GM18868 (cell line): ENCODE results near the gene RAD51B.
A peak's percentile ranks its signal among the peaks of the same experiment; 100 is the strongest.
"Not testable (repeated sequence)": the region's sequence is repeated elsewhere in the genome, so short reads cannot be mapped to it uniquely, and the experiment has no call there.

ENCODE experiments used
- ATAC-seq: cut with Tn5 transposase; IDR thresholded peaks from one replicate; pipeline ENCODE4 v1.9.1; 2021; ENCODE audit warnings: mild to moderate bottlenecking, moderate library complexity; ENCODE audit not compliant: unreplicated experiment

RAD51B gene

GRCh38 chr14:68166731-68167382 lies 347.3 kb downstream of the RAD51B start:
- ATAC-seq, result no peak

GRCh38 chr14:68167383-68168087 lies 348.0 kb downstream of the RAD51B start:
- no peak for ATAC-seq

- no peak for ATAC-seq
These were observed 349.0 kb downstream of the RAD51B start for GRCh38 chr14:68168460-68169109.

- no peak for ATAC-seq
These were observed 352.6 kb downstream of the RAD51B start for GRCh38 chr14:68172216-68172615.

GRCh38 chr14:68172627-68173026 lies 353.0 kb downstream of the RAD51B start:
- ATAC-seq, result no peak

- no peak for ATAC-seq
These were observed 353.8 kb downstream of the RAD51B start for GRCh38 chr14:68173227-68173972.

- no peak for ATAC-seq
These were observed 354.9 kb downstream of the RAD51B start for GRCh38 chr14:68174446-68174845.

- ATAC-seq, result no peak
These were observed 357.1 kb downstream of the RAD51B start for GRCh38 chr14:68176687-68177086.

- ATAC-seq, result no peak
These were observed 358.1 kb downstream of the RAD51B start for GRCh38 chr14:68177728-68178127.

- no peak for ATAC-seq
These were observed 358.7 kb downstream of the RAD51B start for GRCh38 chr14:68178282-68178681.

- no peak for ATAC-seq
These were observed 362.1 kb downstream of the RAD51B start for GRCh38 chr14:68181519-68182326.

- peak; percentile 81 for ATAC-seq
These were observed 362.9 kb downstream of the RAD51B start for GRCh38 chr14:68182492-68182891.

- not testable (repeated sequence) for ATAC-seq
These were observed 367.1 kb downstream of the RAD51B start for GRCh38 chr14:68186500-68187276.

- no peak for ATAC-seq
These were observed 368.6 kb downstream of the RAD51B start for GRCh38 chr14:68188174-68188573.

GRCh38 chr14:68190032-68190431 lies 370.5 kb downstream of the RAD51B start:
- ATAC-seq, result no peak

- ATAC-seq, result no peak
These were observed 372.2 kb downstream of the RAD51B start for GRCh38 chr14:68191567-68192321.

GRCh38 chr14:68192935-68193334 lies 373.4 kb downstream of the RAD51B start:
- no peak for ATAC-seq

- ATAC-seq, result no peak
These were observed 374.5 kb downstream of the RAD51B start for GRCh38 chr14:68193970-68194681.
